AG10803 (cell line): ENCODE measurements around the gene P2RY2.

ENCODE experiments used
- DNase-seq: peaks from one replicate; pipeline ENCODE4 v3.0.0; 2010; ENCODE audit warnings: low read depth
- H3K4me3 ChIP-seq: 2 replicates; pipeline ENCODE4 v1.5.1; 2011; ENCODE audit warnings: mild to moderate bottlenecking, low read length, control low read depth
- TF ChIP-seq, protein P1 (sequence below): conservative IDR thresholded peaks from 2 replicates; pipeline ENCODE4 v1.5.1; 2011; ENCODE audit warnings: mild to moderate bottlenecking, low read length, control low read depth, inconsistent platforms

P2RY2 gene

DNA sequence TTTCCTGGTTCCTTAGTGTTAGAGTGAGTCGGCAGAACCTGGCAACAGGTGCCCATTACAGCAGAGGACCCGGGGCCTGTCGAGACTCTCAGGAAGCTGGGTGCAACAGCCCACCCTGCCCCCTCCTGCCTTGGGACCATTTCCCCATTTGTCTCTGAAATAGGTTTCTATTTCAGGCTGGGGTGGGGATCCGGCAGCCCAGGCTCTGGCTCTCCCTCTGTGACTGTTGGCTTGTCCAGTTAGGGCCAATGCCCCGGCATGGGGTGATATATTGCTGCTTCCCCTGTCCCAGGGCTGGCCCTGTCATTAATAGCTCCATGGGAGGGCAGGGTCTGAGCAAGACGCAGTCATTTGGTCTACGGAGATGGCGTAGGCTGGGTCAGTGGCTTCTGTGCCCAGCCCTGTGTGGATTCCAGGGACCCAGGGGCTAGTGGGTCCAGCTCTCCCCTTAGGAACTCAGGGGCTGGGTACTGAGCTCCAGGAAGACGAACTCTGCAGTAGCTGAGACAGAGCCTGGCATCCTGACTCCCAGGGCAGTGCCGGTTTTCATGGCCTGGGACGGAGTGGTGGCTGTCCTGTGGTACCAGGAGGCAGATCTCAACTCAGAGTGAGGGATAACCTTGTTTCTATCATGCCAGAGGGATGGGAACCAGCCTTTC, 56.8 kb downstream of the P2RY2 start:
- TF ChIP-seq, protein P1, sequence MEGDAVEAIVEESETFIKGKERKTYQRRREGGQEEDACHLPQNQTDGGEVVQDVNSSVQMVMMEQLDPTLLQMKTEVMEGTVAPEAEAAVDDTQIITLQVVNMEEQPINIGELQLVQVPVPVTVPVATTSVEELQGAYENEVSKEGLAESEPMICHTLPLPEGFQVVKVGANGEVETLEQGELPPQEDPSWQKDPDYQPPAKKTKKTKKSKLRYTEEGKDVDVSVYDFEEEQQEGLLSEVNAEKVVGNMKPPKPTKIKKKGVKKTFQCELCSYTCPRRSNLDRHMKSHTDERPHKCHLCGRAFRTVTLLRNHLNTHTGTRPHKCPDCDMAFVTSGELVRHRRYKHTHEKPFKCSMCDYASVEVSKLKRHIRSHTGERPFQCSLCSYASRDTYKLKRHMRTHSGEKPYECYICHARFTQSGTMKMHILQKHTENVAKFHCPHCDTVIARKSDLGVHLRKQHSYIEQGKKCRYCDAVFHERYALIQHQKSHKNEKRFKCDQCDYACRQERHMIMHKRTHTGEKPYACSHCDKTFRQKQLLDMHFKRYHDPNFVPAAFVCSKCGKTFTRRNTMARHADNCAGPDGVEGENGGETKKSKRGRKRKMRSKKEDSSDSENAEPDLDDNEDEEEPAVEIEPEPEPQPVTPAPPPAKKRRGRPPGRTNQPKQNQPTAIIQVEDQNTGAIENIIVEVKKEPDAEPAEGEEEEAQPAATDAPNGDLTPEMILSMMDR, result no peak
- DNase-seq, result no peak
- H3K4me3 ChIP-seq, result no peak overlapping the region

DNA sequence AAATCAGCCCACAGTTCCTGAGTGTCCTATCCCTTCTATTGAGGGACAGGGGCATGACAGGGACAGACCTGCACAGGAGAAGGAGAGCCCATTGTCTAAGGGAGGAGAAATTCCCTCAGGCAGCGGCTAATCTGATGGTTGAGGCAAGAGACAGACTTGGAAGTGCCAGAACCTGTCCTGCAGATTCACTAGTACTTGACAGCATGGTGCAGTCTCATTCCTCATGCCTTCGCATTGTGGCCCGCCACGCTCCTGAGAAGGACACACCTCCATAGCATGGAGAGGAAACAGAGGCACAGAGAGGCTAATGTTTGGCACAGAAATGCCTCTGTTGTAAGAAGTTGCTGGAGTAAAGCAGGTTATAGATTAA, 57.3 kb downstream of the P2RY2 start:
- TF ChIP-seq, protein P1, result no peak
- no peak for DNase-seq
- H3K4me3 ChIP-seq, result no peak overlapping the region

DNA sequence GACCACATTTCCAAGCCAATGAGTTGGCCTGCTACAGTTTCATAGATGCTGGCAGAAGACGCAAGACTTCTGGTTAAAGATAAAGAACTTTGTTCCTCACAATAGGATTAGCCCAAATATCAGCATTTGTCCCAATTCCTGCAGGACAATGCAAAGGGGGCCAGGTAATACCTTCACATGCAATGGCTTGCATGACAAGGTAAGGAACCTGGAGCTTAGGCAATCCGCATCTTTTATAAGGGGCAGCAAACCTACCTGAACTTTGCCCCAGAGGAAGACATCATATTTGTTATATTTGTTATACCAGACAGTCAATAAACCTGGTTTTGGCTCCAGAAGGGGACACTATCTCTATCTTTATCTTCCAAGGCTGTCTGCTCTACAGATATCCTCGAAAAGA, 59.4 kb downstream of the P2RY2 start:
- TF ChIP-seq, protein P1, result no peak
- no peak overlapping the region for H3K4me3 ChIP-seq
- no peak for DNase-seq

DNA sequence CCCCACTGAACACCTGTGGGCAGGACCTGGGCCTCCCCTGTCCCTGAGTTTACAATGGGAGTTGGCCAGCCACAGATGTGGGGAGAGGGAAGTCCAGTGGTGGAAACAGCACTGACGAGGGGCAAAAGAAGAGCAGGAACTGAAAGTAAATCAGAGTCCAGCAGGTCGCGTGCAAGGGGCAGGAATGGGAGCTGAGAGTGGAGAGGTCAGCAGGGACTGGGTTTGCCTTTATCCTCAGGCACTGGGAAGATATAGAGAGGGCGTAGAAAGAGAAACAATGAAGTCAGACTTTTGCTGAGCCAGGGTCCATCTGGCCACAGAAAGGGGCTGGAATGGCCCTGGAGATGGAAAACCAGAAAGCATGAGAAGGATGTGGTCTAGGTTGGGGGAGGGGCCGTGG, 62.5 kb downstream of the P2RY2 start:
- TF ChIP-seq, protein P1, result no peak
- DNase-seq, result no peak
- H3K4me3 ChIP-seq, result no peak overlapping the region

DNA sequence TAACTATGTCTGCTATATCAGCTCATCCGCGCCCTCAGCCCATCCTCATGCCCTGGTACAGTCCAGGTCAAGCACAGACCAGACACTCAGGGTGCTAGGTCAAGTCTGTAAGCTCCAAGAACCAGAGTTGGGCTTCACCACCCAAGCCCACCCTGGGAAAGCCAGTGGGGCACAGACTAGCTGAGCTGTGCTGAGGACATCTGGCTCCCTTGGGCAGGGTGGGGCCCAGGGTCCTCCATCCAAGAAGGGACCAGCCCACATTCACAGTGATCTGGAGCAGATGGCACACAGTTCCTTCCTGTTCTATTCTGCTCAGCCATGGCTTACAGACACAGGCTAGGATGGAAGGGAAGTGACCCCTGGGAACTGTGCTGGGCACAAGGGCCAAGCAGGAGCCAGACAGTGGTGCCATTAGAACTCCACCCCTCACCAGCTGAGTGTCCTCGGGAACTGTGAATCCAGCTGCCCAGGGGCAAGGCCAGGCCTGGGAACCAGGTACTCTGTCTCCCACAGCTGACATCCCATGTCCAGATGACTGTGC, 63.2 kb downstream of the P2RY2 start:
- TF ChIP-seq, protein P1, result no peak
- no peak for DNase-seq
- H3K4me3 ChIP-seq, result no peak overlapping the region

DNA sequence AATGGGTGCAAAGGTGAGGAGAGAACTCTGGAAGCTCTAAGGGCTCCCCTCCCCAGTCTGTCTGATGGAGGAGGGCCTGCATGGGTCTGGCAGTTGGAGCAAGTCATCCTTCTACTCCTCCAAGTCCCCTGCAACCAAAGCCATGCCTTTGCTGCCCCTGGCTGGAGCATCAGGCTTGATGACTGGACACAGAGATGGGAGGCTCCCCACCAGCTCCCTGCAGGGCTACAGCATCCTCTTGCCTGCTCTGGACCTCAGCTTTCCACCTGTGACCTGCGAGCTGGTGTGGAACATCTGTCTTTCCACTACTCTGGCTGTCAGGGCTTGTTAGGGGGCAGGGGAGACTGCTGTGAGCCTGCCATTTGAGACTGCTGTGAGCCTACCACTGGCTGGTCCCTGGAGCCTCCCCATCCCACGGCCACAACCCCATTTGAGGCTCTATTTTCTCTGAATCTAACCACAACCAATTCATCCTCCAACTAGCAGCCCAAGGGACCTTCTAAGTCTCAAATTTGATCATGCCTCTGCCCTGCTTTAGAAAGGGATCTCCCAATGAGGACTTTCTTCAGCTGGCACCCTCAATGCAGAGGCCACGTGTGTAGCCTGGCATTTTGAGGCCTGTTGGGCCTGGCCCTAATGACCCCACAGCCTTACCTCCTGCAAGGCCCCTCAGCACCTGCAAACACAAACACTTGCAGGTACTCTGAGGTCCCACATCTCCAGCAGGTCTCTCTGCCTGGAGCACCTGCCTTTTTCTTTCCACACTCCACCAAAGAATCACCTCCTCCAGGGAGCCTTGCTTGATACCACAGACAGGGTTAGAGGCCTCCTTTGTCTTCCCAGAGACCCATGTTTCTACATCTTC, 63.9 kb downstream of the P2RY2 start:
- DNase-seq, result no peak

More for the DNA sequence above, 63.9 kb downstream of the P2RY2 start:
- TF ChIP-seq, protein P1, result no peak
- H3K4me3 ChIP-seq, result no peak overlapping the region
